H1 (cell line): ENCODE results near the gene RNASE13. TPM values are rescaled to one million over a fixed set of nuclear protein-coding genes. Genes with fewer than 3 reads are reported as not detected.

Experiments used
- FOSL1 ChIP-seq: IDR thresholded peaks from 2 replicates; pipeline ENCODE4 v1.6.1; 2011; ENCODE audit warnings: mild to moderate bottlenecking, low read depth, low read length, moderate library complexity; ENCODE audit not compliant: insufficient read depth
- KDM4A ChIP-seq: IDR thresholded peaks from one replicate; pipeline ENCODE4 v1.7.1; 2012; ENCODE audit warnings: low read depth, mild to moderate bottlenecking, moderate library complexity, low read length, inconsistent platforms; ENCODE audit not compliant: severe bottlenecking
- ZNF274 ChIP-seq: IDR thresholded peaks from 2 replicates; pipeline ENCODE4 v1.7.0; 2012; ENCODE audit warnings: low read length, borderline replicate concordance; ENCODE audit errors: extremely low read depth
- polyA plus RNA-seq, 7 experiments: library from polyadenylated mRNA; depleted of rRNA in 3 of 7; stranded (reverse) in 5 of 7; unstranded in 2 of 7; fragments of >200 nt in 5 of 7; fragments of 200-250 nt in 2 of 7; gene quantifications; 1 replicate in 5 of 7; 2 replicates in 1 of 7; 4 replicates in 1 of 7; pipeline versions ENCODE4 v1.2.1 to v1.2.3, GENCODE V29; 2011 to 2013; ENCODE audit warnings: missing spikeins in 2 of 7, mixed read lengths in 2 of 7
- total RNA-seq: library from RNA; stranded (reverse); fragmentation: NEBNext Ultra II Directional; extraction: Animal tissue kit (Norgen Biotek cat#: 25700); gene quantifications from 2 replicates; pipeline ENCODE4 v1.2.1, GENCODE V29; 2021

The RNASE13 gene
- total and polyA plus RNA-seq, 2 of the 8 experiments (the other 6 are each of a cell fraction or from before 2014, with no cell fraction given), result not detected

GRCh38 chr14:21018781-21019180, 15.8 kb downstream of the RNASE13 start (continued):
- no peak for TF ChIP-seq FOSL1
- TF ChIP-seq ZNF274, result no peak
- no peak for TF ChIP-seq KDM4A
